Rectal smooth muscle tissue (tissue), 1 donor: ENCODE measurements around the gene BCKDK.
A peak's percentile ranks its signal among the peaks of the same experiment; 100 is the strongest.
"Not testable (repeated sequence)": the region's sequence is repeated elsewhere in the genome, so short reads cannot be mapped to it uniquely, and the experiment has no call there.

Source experiments
- H3K27ac ChIP-seq: one replicate; pipeline ENCODE4 v1.7.0; 2013; ENCODE audit warnings: low read depth, low read length, inconsistent platforms
- H3K27me3 ChIP-seq: one replicate; pipeline ENCODE4 v1.7.0; 2013; ENCODE audit warnings: low read length; ENCODE audit not compliant: control insufficient read depth, insufficient read depth
- H3K36me3 ChIP-seq: one replicate; pipeline ENCODE4 v1.7.0; 2013; ENCODE audit warnings: low read length; ENCODE audit not compliant: control insufficient read depth, insufficient read depth
- H3K4me1 ChIP-seq: one replicate; pipeline ENCODE4 v1.7.0; 2013; ENCODE audit warnings: low read length; ENCODE audit not compliant: control insufficient read depth, insufficient read depth
- H3K4me3 ChIP-seq: one replicate; pipeline ENCODE4 v1.7.0; 2013; ENCODE audit warnings: low read length
- H3K9ac ChIP-seq: one replicate; pipeline ENCODE4 v1.7.0; 2013; ENCODE audit warnings: low read length

Gene BCKDK

GRCh38 chr16:31136287-31136662, 28.1 kb downstream of the BCKDK start:
- no peak overlapping the region for H3K9ac ChIP-seq
- no peak overlapping the region for H3K4me3 ChIP-seq
- peaks cover under 1% of the 10 kb centered on the region for H3K4me1 ChIP-seq
- H3K27me3 ChIP-seq = no peaks in the 10 kb centered on the region
- no peak overlapping the region for H3K27ac ChIP-seq
- H3K36me3 ChIP-seq = peaks cover 3% of the 10 kb centered on the region

GRCh38 chr16:31136822-31137499, 28.8 kb downstream of the BCKDK start:
- H3K4me3 ChIP-seq, H3K36me3 ChIP-seq, H3K9ac ChIP-seq, H3K4me1 ChIP-seq, H3K27me3 ChIP-seq, H3K27ac ChIP-seq: not testable (repeated sequence)

GRCh38 chr16:31138621-31139578, 30.7 kb downstream of the BCKDK start:
- H3K27ac ChIP-seq = no peak overlapping the region
- H3K36me3 ChIP-seq = no peaks in the 10 kb centered on the region
- H3K27me3 ChIP-seq = no peaks in the 10 kb centered on the region
- no peak overlapping the region for H3K4me3 ChIP-seq
- H3K9ac ChIP-seq = no peak overlapping the region
- peaks cover 7% of the 10 kb centered on the region for H3K4me1 ChIP-seq

GRCh38 chr16:31141071-31141469, 32.9 kb downstream of the BCKDK start:
- H3K4me3 ChIP-seq = peak overlapping the region; percentile 66
- H3K27ac ChIP-seq = peak overlapping the region; percentile 88
- not testable (repeated sequence) for H3K27me3 ChIP-seq, H3K4me1 ChIP-seq, H3K9ac ChIP-seq, H3K36me3 ChIP-seq

GRCh38 chr16:31141489-31142108, 33.4 kb downstream of the BCKDK start:
- H3K9ac ChIP-seq = peak overlapping the region; percentile 19
- H3K27me3 ChIP-seq = no peaks in the 10 kb centered on the region
- H3K4me3 ChIP-seq = peak overlapping the region; percentile 66
- H3K27ac ChIP-seq = peak overlapping the region; percentile 88
- H3K36me3 ChIP-seq = no peaks in the 10 kb centered on the region
- H3K4me1 ChIP-seq = peaks cover 7% of the 10 kb centered on the region

GRCh38 chr16:31142109-31143010, 34.2 kb downstream of the BCKDK start:
- H3K9ac ChIP-seq = no peak overlapping the region
- H3K4me1 ChIP-seq = peaks cover 7% of the 10 kb centered on the region
- H3K27me3 ChIP-seq = no peaks in the 10 kb centered on the region
- peak overlapping the region; percentile 88 for H3K27ac ChIP-seq
- H3K4me3 ChIP-seq = peak overlapping the region; percentile 71
- H3K36me3 ChIP-seq = no peaks in the 10 kb centered on the region

- no peak overlapping the region for H3K9ac ChIP-seq
- H3K4me3 ChIP-seq = peak overlapping the region; percentile 71
- peak overlapping the region; percentile 74 for H3K27ac ChIP-seq
- H3K27me3 ChIP-seq = peaks cover 3% of the 10 kb centered on the region
- peaks cover 7% of the 10 kb centered on the region for H3K4me1 ChIP-seq
- no peaks in the 10 kb centered on the region for H3K36me3 ChIP-seq
These were observed 35.0 kb downstream of the BCKDK start for GRCh38 chr16:31143011-31143693.

GRCh38 chr16:31143694-31144148, 35.5 kb downstream of the BCKDK start:
- H3K4me1 ChIP-seq = peaks cover 7% of the 10 kb centered on the region

GRCh38 chr16:31144418-31144817, 36.2 kb downstream of the BCKDK start:
- H3K36me3 ChIP-seq, H3K27ac ChIP-seq, H3K4me3 ChIP-seq, H3K9ac ChIP-seq, H3K4me1 ChIP-seq, H3K27me3 ChIP-seq: not testable (repeated sequence)

More at GRCh38 chr16:31143694-31144148, 35.5 kb downstream of the BCKDK start:
- Histone ChIP-seq H3K27ac (no peak overlapping the region), H3K27me3 (peaks cover 3% of the 10 kb centered on the region), H3K36me3 (no peaks in the 10 kb centered on the region), H3K9ac (no peak overlapping the region), H3K4me3 (no peak overlapping the region)

- H3K27ac ChIP-seq = no peak overlapping the region
- H3K4me1 ChIP-seq = peaks cover 7% of the 10 kb centered on the region
- H3K9ac ChIP-seq = no peak overlapping the region
- no peak overlapping the region for H3K4me3 ChIP-seq
- no peaks in the 10 kb centered on the region for H3K36me3 ChIP-seq
- peaks cover 3% of the 10 kb centered on the region for H3K27me3 ChIP-seq
These were observed 37.3 kb downstream of the BCKDK start for GRCh38 chr16:31145398-31145990.

GRCh38 chr16:31147574-31147973, 39.4 kb downstream of the BCKDK start:
- no peaks in the 10 kb centered on the region for H3K36me3 ChIP-seq
- no peaks in the 10 kb centered on the region for H3K4me1 ChIP-seq
- H3K27ac ChIP-seq = no peak overlapping the region
- H3K4me3 ChIP-seq = no peak overlapping the region
- H3K9ac ChIP-seq = no peak overlapping the region
- peaks cover 3% of the 10 kb centered on the region for H3K27me3 ChIP-seq
